Esophagus squamous epithelium (tissue), 4 donors: ENCODE measurements around the gene NEK7.

Experiments
- POLR2A ChIP-seq, 4 donors: fragments of 450-650 bp; IDR thresholded peaks; one replicate each; pipeline ENCODE4 v1.6.1; 2017; ENCODE audit warnings: antibody characterized with exemption in 4 of 4, mild to moderate bottlenecking in 4 of 4, moderate library complexity in 3 of 4
- TF ChIP-seq, protein P1 (sequence below), 6 experiments: fragments of 450-650 bp in 4 of 6; fragments of 200-600 bp in 2 of 6; sonication (generic) in 2 of 6; IDR thresholded peaks; one replicate each; pipeline ENCODE4 v1.5.1; 2016 to 2019; ENCODE audit warnings: antibody characterized with exemption in 6 of 6, mild to moderate bottlenecking in 4 of 6, moderate library complexity in 4 of 6

DNA sequence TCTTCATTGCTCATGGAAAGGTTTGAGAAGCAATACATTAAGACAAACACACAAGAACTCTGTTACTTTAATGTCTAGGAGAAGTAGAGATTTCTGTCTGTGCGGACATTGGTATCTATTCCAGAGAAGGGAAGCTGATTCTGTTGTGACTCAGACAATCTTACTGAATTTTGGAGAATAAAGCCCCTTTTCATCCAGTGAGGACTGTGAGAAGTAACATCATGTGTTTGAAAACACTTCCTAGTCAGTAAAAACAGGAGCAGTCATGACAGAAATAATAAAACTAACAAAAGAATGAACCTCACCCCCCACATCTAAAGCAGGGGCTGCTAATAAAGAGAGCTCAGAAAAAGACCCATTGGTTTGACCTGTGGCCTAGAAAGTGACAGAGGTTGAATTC is 46.6 kb downstream of the NEK7 start:
- TF ChIP-seq, protein P1, sequence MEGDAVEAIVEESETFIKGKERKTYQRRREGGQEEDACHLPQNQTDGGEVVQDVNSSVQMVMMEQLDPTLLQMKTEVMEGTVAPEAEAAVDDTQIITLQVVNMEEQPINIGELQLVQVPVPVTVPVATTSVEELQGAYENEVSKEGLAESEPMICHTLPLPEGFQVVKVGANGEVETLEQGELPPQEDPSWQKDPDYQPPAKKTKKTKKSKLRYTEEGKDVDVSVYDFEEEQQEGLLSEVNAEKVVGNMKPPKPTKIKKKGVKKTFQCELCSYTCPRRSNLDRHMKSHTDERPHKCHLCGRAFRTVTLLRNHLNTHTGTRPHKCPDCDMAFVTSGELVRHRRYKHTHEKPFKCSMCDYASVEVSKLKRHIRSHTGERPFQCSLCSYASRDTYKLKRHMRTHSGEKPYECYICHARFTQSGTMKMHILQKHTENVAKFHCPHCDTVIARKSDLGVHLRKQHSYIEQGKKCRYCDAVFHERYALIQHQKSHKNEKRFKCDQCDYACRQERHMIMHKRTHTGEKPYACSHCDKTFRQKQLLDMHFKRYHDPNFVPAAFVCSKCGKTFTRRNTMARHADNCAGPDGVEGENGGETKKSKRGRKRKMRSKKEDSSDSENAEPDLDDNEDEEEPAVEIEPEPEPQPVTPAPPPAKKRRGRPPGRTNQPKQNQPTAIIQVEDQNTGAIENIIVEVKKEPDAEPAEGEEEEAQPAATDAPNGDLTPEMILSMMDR (IDR thresholded peaks at IDR 0.05): no peak
- TF ChIP-seq POLR2A (IDR thresholded peaks at IDR 0.05): no peak
